ENCODE measurements around the gene UBE3C.

UBE3C gene

DNA sequence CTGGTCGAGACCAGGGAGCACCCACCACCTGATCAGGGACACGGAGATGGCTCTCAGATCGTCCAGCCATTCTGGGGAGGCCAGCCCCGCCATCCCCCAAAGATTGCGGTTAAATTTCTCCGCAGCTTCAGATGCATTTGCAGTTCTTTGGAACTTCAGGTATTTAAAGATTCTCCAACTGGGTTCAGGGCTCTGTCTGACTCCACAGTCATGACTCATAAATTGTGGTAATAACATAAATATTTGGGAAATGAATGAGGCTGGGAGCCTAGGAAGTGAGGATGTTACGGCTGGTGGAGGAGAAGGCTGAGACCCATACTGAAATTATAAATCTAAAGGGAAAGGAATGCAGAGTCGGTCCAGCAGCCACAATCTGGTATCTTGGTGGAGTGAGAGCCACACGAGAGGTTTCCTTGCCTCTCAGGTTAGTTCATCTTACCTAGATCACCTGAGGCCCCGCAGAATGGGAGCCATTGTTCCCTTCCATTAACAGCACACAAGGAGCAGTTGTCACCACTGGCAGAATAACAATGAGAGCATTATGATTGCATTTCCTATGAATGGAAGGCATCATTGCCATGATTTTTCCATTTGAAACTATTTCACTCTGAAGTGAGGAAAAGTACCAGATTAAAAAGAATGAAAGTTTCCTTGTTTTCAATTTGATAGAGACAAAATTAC is 171.4 kb downstream of the UBE3C start:
- H3K4me1 Mint-ChIP-seq (ENCODE audit: low read depth) = peaks cover 24% of the 10 kb centered on the region
- no peak overlapping the region for H3K4me3 Mint-ChIP-seq
- H3K27me3 Mint-ChIP-seq (ENCODE audit: low read depth) = no peaks in the 10 kb centered on the region
- no peaks in the 10 kb centered on the region for H3K36me3 Mint-ChIP-seq (ENCODE audit: low read depth)
- no peaks in the 10 kb centered on the region for H3K9me3 Mint-ChIP-seq
- no peak overlapping the region for H3K27ac Mint-ChIP-seq

DNA sequence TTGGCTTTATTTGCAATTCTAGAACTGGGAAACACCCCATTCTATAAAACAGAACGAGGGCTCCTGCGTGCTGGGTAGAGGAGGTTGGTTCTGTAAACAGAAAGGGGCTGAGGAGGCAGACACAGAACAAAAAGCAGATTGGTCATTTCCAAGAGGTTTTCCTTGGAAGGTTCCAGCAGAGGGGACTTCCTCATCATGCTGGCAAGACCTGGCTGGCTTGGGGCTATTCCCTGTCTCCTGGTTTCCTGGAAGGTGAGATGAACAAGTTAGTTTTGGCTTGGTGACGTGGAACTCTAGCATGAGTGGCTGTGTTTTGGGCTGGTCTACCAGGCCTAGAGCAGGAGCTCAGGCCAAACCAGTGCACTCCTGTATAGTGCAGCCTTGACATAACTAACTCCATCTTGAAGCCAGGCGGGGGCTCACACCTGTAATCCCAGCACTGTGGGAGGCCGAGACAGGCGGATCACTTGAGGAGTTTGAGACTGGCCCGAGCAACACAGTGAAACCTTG is 172.0 kb downstream of the UBE3C start:
- Mint-ChIP-seq H3K4me3 (no peak overlapping the region), H3K36me3 (ENCODE audit: low read depth) (no peaks in the 10 kb centered on the region), H3K27ac (no peak overlapping the region), H3K4me1 (ENCODE audit: low read depth) (peaks cover 24% of the 10 kb centered on the region), H3K27me3 (ENCODE audit: low read depth) (no peaks in the 10 kb centered on the region), H3K9me3 (no peaks in the 10 kb centered on the region)

DNA sequence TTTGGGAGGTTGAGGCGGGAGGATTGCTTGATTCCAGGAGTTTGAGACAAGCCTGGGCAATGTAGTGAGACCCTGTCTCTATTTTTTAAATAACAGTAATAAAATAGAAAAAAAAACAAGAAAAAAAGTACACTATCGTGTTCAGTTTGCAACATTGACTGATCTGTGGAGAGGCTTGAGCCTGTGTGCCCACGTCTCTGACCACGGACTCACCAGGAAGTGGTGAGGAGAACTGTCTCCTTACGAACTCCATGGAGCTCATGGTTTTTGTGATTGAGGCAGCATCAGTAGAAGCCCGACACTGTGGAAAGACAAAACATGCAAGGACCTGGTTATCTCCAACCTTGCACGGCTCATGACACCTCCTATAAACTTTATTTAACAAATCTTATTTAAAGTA is 174.2 kb downstream of the UBE3C start:
- no peak overlapping the region for H3K4me3 Mint-ChIP-seq
- no peaks in the 10 kb centered on the region for H3K36me3 Mint-ChIP-seq (ENCODE audit: low read depth)
- H3K4me1 Mint-ChIP-seq (ENCODE audit: low read depth) = peaks cover 12% of the 10 kb centered on the region
- H3K27me3 Mint-ChIP-seq (ENCODE audit: low read depth) = no peaks in the 10 kb centered on the region
- no peaks in the 10 kb centered on the region for H3K9me3 Mint-ChIP-seq
- H3K27ac Mint-ChIP-seq = no peak overlapping the region

DNA sequence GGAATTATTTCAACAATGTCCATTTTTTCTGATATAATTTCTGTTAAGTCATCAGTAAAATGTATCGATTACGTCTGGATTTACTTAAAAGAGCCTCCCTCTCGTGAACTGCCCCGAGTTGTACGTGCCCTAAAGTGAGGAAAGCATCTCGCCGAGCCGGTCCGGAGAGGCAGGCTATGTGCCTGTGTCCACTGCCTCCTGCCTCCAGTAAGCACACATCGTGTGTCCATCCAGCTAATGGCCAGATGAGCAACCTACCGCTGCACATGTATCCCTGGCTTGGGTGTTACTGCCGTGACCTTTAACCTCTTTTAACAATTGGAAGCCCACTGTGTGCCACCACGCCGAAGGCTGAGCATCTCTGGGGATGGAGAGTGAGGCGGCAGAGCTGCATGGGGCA is 174.9 kb downstream of the UBE3C start:
- Mint-ChIP-seq H3K9me3 (no peaks in the 10 kb centered on the region), H3K27ac (no peak overlapping the region), H3K27me3 (ENCODE audit: low read depth) (no peaks in the 10 kb centered on the region), H3K36me3 (ENCODE audit: low read depth) (no peaks in the 10 kb centered on the region), H3K4me3 (no peak overlapping the region), H3K4me1 (ENCODE audit: low read depth) (peaks cover 15% of the 10 kb centered on the region)

DNA sequence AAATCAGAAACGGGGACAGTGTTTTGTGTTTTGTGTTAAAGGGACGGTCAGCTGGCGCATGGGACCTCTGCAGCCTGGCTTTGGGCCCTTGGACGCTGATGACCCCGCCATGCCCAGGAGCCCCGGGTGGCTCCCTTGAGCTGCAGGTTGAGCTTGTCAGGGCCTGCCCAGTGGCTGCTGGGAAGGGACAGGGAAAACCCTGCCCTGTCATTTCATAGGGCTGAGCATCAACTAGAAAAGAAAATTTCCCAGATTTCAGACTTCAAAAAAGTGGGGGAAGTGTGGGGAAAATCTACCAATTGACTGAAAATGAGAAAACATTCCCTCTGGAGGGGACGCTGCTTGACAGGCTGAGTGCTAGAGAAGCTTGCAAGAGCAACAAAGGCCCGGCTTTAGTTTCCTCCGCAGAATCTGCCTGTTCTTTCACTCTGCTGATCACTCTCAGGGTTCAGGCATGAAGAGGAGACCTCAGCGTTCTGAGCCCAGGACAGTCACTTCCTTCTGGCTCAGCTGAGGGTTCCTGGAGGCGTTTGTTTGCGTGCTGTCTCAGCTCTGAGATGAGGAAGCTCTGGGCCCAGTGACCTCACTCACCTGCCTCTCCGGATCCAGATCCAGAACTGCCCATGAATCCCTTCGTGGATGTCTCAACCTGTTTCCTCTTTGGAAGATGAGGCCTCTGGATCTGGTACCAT is 179.4 kb downstream of the UBE3C start:
- H3K9me3 Mint-ChIP-seq = no peaks in the 10 kb centered on the region
- H3K27ac Mint-ChIP-seq = peak overlapping the region; percentile 79
- H3K4me1 Mint-ChIP-seq (ENCODE audit: low read depth) = peaks cover 8% of the 10 kb centered on the region
- no peaks in the 10 kb centered on the region for H3K36me3 Mint-ChIP-seq (ENCODE audit: low read depth)
- H3K4me3 Mint-ChIP-seq = no peak overlapping the region
- no peaks in the 10 kb centered on the region for H3K27me3 Mint-ChIP-seq (ENCODE audit: low read depth)
